ENCODE measurements around the gene RGS9.

RGS9 gene

GRCh38 chr17:65259281-65259680 is 122.1 kb downstream of the RGS9 start:
- no peak for DNase-seq (ENCODE audit: extremely low spot score)
- ChIA-PET CTCF (no interaction called here), POLR2A (no interaction called here)
- TF ChIP-seq BHLHE40 (IDR thresholded peaks at IDR 0.05; ENCODE audit: borderline replicate concordance) (no peak), ELF4 (IDR thresholded peaks at IDR 0.05) (no peak), ARNT (IDR thresholded peaks at IDR 0.05) (no peak), NFRKB (IDR thresholded peaks at IDR 0.05) (no peak), SUZ12 (IDR thresholded peaks at IDR 0.05) (no peak), FOXM1 (IDR thresholded peaks at IDR 0.05; ENCODE audit: borderline replicate concordance) (no peak), FOXK2 (IDR thresholded peaks at IDR 0.05) (no peak), FOXA1 (IDR thresholded peaks at IDR 0.05) (no peak), PKNOX1 (IDR thresholded peaks at IDR 0.05) (no peak), CTBP1 (IDR thresholded peaks at IDR 0.05; ENCODE audit: borderline replicate concordance) (no peak), TARDBP (IDR thresholded peaks at IDR 0.05) (no peak), HDGF (IDR thresholded peaks at IDR 0.05; ENCODE audit: borderline replicate concordance) (no peak), SP1 (IDR thresholded peaks at IDR 0.05) (no peak), L3MBTL2 (conservative IDR thresholded peaks at IDR 0.05) (no peak), ZNF384 (IDR thresholded peaks at IDR 0.05) (no peak), LEF1 (IDR thresholded peaks at IDR 0.05; ENCODE audit: borderline replicate concordance) (no peak)

GRCh38 chr17:65259696-65260485 is 122.7 kb downstream of the RGS9 start:
- TF ChIP-seq PKNOX1 (IDR thresholded peaks at IDR 0.05), result no peak
- TF ChIP-seq FOXA1 (IDR thresholded peaks at IDR 0.05), result no peak
- TF ChIP-seq L3MBTL2 (conservative IDR thresholded peaks at IDR 0.05), result no peak
- TF ChIP-seq CTBP1 (IDR thresholded peaks at IDR 0.05; ENCODE audit: borderline replicate concordance), result no peak
- TF ChIP-seq SP1 (IDR thresholded peaks at IDR 0.05), result no peak
- TF ChIP-seq HDGF (IDR thresholded peaks at IDR 0.05; ENCODE audit: borderline replicate concordance), result no peak
- no peak for TF ChIP-seq NFRKB (IDR thresholded peaks at IDR 0.05)
- no peak for TF ChIP-seq FOXM1 (IDR thresholded peaks at IDR 0.05; ENCODE audit: borderline replicate concordance)
- TF ChIP-seq ZNF384 (IDR thresholded peaks at IDR 0.05), result no peak
- TF ChIP-seq FOXK2 (IDR thresholded peaks at IDR 0.05), result no peak
- TF ChIP-seq TARDBP (IDR thresholded peaks at IDR 0.05), result no peak
- no peak for TF ChIP-seq ARNT (IDR thresholded peaks at IDR 0.05)
- TF ChIP-seq LEF1 (IDR thresholded peaks at IDR 0.05; ENCODE audit: borderline replicate concordance), result no peak
- TF ChIP-seq SUZ12 (IDR thresholded peaks at IDR 0.05), result no peak
- TF ChIP-seq ELF4 (IDR thresholded peaks at IDR 0.05), result no peak
- no peak for DNase-seq (ENCODE audit: extremely low spot score)
- ChIA-PET CTCF (interaction anchor here (0.6 kb wide), 1 partner anchor 773 kb away, joined by 3 read pairs; no protein-coding TSS in a partner anchor), POLR2A (no interaction called here)

GRCh38 chr17:65260626-65261025 is 123.5 kb downstream of the RGS9 start:
- ChIA-PET CTCF (interaction anchor here (0.6 kb wide), 1 partner anchor 773 kb away, joined by 3 read pairs; no protein-coding TSS in a partner anchor), POLR2A (no interaction called here)
- TF ChIP-seq ELF4 (IDR thresholded peaks at IDR 0.05) (no peak), LEF1 (IDR thresholded peaks at IDR 0.05; ENCODE audit: borderline replicate concordance) (no peak), CTBP1 (IDR thresholded peaks at IDR 0.05; ENCODE audit: borderline replicate concordance) (no peak), ZNF384 (IDR thresholded peaks at IDR 0.05) (no peak), SUZ12 (IDR thresholded peaks at IDR 0.05) (no peak), L3MBTL2 (conservative IDR thresholded peaks at IDR 0.05) (no peak), SP1 (IDR thresholded peaks at IDR 0.05) (no peak), NFRKB (IDR thresholded peaks at IDR 0.05) (no peak), HDGF (IDR thresholded peaks at IDR 0.05; ENCODE audit: borderline replicate concordance) (no peak), BHLHE40 (IDR thresholded peaks at IDR 0.05; ENCODE audit: borderline replicate concordance) (no peak), FOXM1 (IDR thresholded peaks at IDR 0.05; ENCODE audit: borderline replicate concordance) (no peak), PKNOX1 (IDR thresholded peaks at IDR 0.05) (no peak), FOXK2 (IDR thresholded peaks at IDR 0.05) (no peak)
- DNase-seq (ENCODE audit: extremely low spot score), result no peak

- TF ChIP-seq FOXM1 (IDR thresholded peaks at IDR 0.05; ENCODE audit: borderline replicate concordance) (no peak), SP1 (IDR thresholded peaks at IDR 0.05) (no peak), BHLHE40 (IDR thresholded peaks at IDR 0.05; ENCODE audit: borderline replicate concordance) (no peak), CTBP1 (IDR thresholded peaks at IDR 0.05; ENCODE audit: borderline replicate concordance) (no peak), FOXK2 (IDR thresholded peaks at IDR 0.05) (no peak), L3MBTL2 (conservative IDR thresholded peaks at IDR 0.05) (no peak), PKNOX1 (IDR thresholded peaks at IDR 0.05) (no peak), ELF4 (IDR thresholded peaks at IDR 0.05) (no peak)
- no peak for DNase-seq (ENCODE audit: extremely low spot score)
- ChIA-PET CTCF (no interaction called here), POLR2A (no interaction called here)
Observed at GRCh38 chr17:65261152-65261551, 124.0 kb downstream of the RGS9 start.

Measured in HEK293T (cell line).